GM19043 (cell line): ENCODE measurements around the gene ABLIM1.

Source experiments
- ATAC-seq: cut with Tn5 transposase; IDR thresholded peaks from one replicate; pipeline ENCODE4 v1.9.1; 2021; ENCODE audit warnings: low read depth; ENCODE audit not compliant: unreplicated experiment

Gene ABLIM1

GRCh38 chr10:114525368-114525949 is 132.6 kb downstream of the ABLIM1 start:
- ATAC-seq, result no peak

GRCh38 chr10:114523876-114524275 is 134.2 kb downstream of the ABLIM1 start:
- no peak for ATAC-seq

- no peak for ATAC-seq
Measured at GRCh38 chr10:114521255-114521654, 136.8 kb downstream of the ABLIM1 start.

GRCh38 chr10:114520453-114520852 is 137.6 kb downstream of the ABLIM1 start:
- no peak for ATAC-seq

GRCh38 chr10:114519756-114520293 is 138.2 kb downstream of the ABLIM1 start:
- ATAC-seq, result no peak

GRCh38 chr10:114519306-114519669 is 138.8 kb downstream of the ABLIM1 start:
- no peak for ATAC-seq

GRCh38 chr10:114518401-114519305 is 139.4 kb downstream of the ABLIM1 start:
- ATAC-seq, result no peak

GRCh38 chr10:114517368-114518250 is 140.5 kb downstream of the ABLIM1 start:
- no peak for ATAC-seq

- ATAC-seq, result no peak
Measured at GRCh38 chr10:114516356-114516755, 141.7 kb downstream of the ABLIM1 start.

GRCh38 chr10:114515298-114515914 is 142.7 kb downstream of the ABLIM1 start:
- ATAC-seq, result no peak

- ATAC-seq, result no peak
Measured at GRCh38 chr10:114513381-114513792, 144.7 kb downstream of the ABLIM1 start.

GRCh38 chr10:114511881-114512280 is 146.2 kb downstream of the ABLIM1 start:
- ATAC-seq, result no peak

GRCh38 chr10:114508376-114508775 is 149.7 kb downstream of the ABLIM1 start:
- ATAC-seq, result no peak

GRCh38 chr10:114507449-114507848 is 150.6 kb downstream of the ABLIM1 start:
- no peak for ATAC-seq

- ATAC-seq, result no peak
Measured at GRCh38 chr10:114506871-114507385, 151.1 kb downstream of the ABLIM1 start.

GRCh38 chr10:114504769-114505579 is 153.1 kb downstream of the ABLIM1 start:
- ATAC-seq, result no peak

- ATAC-seq, result no peak
Measured at GRCh38 chr10:114502074-114502473, 156.0 kb downstream of the ABLIM1 start.

- no peak for ATAC-seq
Measured at GRCh38 chr10:114501650-114502049, 156.4 kb downstream of the ABLIM1 start.

GRCh38 chr10:114500643-114501042 is 157.4 kb downstream of the ABLIM1 start:
- ATAC-seq, result no peak
